Measurements from ENCODE around the gene SYS1.

Gene SYS1

DNA sequence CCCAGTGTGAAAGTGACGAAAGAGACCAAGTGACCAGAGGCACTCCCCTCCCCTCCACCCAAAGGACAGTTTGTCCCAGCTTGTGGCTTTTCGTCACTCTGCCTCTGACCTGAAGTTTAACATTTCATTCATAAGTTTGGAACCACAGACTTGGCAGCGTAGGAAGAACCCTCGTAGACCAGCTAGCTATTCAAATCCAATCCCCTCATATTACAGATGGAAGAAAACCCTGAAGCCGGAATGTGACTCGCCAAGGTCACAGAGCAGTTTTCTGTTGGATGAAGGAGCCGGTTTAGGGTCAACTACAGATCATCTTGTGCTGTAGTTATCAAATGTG lies 3.9 kb upstream of the SYS1 start:
- Histone ChIP-seq H3K4me2 (ENCODE audit: low read length) (no peak overlapping the region), H4K20me1 (ENCODE audit: control insufficient read depth, insufficient read depth, low read depth, low read length) (no peaks in the 10 kb centered on the region), H3K36me3 (ENCODE audit: control insufficient read depth, low read length) (0 out of 2 replicates have a peak, but pooled peaks cover 3% of the 10 kb centered on the region), H3K4me3 (ENCODE audit: low read length) (no peak overlapping the region), H3K9me3 (ENCODE audit: control insufficient read depth, insufficient read depth, low read length) (no peaks in the 10 kb centered on the region), H3K4me1 (ENCODE audit: control insufficient read depth, low read length) (peaks cover 30% of the 10 kb centered on the region), H3K27ac (ENCODE audit: low read depth, low read length) (no peak overlapping the region), H3K27me3 (ENCODE audit: control insufficient read depth, low read length) (no peaks in the 10 kb centered on the region; the same call in 1 of the 2 replicates), H3F3A (ENCODE audit: control insufficient read depth, insufficient read depth) (peaks cover 3% of the 10 kb centered on the region), H3K79me2 (ENCODE audit: control insufficient read depth, low read length) (peaks cover 8% of the 10 kb centered on the region), H3K9me2 (replicated peaks; ENCODE audit: control insufficient read depth, low read length) (no peaks in the 10 kb centered on the region)
- TF ChIP-seq EZH2phosphoT487 (IDR thresholded peaks at IDR 0.05; ENCODE audit: borderline replicate concordance, low read length), result no peak
- TF ChIP-seq, protein P1, sequence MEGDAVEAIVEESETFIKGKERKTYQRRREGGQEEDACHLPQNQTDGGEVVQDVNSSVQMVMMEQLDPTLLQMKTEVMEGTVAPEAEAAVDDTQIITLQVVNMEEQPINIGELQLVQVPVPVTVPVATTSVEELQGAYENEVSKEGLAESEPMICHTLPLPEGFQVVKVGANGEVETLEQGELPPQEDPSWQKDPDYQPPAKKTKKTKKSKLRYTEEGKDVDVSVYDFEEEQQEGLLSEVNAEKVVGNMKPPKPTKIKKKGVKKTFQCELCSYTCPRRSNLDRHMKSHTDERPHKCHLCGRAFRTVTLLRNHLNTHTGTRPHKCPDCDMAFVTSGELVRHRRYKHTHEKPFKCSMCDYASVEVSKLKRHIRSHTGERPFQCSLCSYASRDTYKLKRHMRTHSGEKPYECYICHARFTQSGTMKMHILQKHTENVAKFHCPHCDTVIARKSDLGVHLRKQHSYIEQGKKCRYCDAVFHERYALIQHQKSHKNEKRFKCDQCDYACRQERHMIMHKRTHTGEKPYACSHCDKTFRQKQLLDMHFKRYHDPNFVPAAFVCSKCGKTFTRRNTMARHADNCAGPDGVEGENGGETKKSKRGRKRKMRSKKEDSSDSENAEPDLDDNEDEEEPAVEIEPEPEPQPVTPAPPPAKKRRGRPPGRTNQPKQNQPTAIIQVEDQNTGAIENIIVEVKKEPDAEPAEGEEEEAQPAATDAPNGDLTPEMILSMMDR (IDR thresholded peaks at IDR 0.05; ENCODE audit: low read depth, low read length, poor library complexity, severe bottlenecking), result no peak

DNA sequence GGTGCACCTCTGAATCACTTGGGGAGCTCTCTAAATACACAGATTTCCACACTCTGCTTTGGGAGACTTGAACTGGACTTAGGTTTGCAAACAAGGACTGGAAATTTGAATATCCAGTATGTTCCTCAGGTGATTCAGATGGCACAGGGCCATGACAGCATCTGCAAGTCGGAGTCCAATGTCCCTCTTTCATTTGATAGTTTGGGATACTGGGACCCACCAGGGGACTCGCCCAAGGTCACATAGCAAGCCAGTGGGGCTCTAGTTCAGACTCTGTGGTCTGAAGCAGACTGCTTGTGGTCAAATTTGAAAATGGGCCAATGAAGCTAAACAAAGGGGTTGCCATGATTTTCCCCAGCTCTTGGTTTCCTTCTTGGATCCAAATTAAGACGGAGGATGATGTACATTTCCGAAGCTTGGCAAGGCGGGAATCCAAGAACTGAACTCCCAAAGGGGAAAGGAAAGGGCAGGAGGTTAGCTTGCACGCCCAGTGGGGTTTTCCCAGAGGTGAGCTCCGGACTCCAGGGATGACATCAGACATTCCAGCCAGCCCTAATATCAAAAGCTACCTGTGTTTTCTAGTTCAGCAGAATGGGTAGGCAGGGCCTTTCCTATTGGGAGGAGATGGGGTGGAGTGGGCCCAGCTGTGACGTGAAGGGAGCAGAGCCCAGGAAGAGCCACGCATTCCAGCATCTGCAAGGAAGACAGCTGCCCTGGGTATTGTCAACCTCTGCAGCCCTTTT lies 3.4 kb upstream of the SYS1 start:
- TF ChIP-seq, protein P1 (IDR thresholded peaks at IDR 0.05; ENCODE audit: low read depth, low read length, poor library complexity, severe bottlenecking), result no peak
- TF ChIP-seq EZH2phosphoT487 (IDR thresholded peaks at IDR 0.05; ENCODE audit: borderline replicate concordance, low read length), result no peak
- Histone ChIP-seq H3K9me2 (replicated peaks; ENCODE audit: control insufficient read depth, low read length) (no peaks in the 10 kb centered on the region), H3K27me3 (ENCODE audit: control insufficient read depth, low read length) (no peaks in the 10 kb centered on the region), H3K36me3 (ENCODE audit: control insufficient read depth, low read length) (0 out of 2 replicates have a peak, but pooled peaks cover 3% of the 10 kb centered on the region), H3K9me3 (ENCODE audit: control insufficient read depth, insufficient read depth, low read length) (no peaks in the 10 kb centered on the region), H3K27ac (ENCODE audit: low read depth, low read length) (no peak overlapping the region), H4K20me1 (ENCODE audit: control insufficient read depth, insufficient read depth, low read depth, low read length) (0 out of 2 replicates have a peak, but pooled peaks cover under 1% of the 10 kb centered on the region), H3K4me1 (ENCODE audit: control insufficient read depth, low read length) (peaks cover 34% of the 10 kb centered on the region), H3K4me2 (ENCODE audit: low read length) (no peak overlapping the region), H3K4me3 (ENCODE audit: low read length) (no peak overlapping the region), H3F3A (ENCODE audit: control insufficient read depth, insufficient read depth) (peaks cover 4% of the 10 kb centered on the region), H3K79me2 (ENCODE audit: control insufficient read depth, low read length) (peaks cover 11% of the 10 kb centered on the region)

DNA sequence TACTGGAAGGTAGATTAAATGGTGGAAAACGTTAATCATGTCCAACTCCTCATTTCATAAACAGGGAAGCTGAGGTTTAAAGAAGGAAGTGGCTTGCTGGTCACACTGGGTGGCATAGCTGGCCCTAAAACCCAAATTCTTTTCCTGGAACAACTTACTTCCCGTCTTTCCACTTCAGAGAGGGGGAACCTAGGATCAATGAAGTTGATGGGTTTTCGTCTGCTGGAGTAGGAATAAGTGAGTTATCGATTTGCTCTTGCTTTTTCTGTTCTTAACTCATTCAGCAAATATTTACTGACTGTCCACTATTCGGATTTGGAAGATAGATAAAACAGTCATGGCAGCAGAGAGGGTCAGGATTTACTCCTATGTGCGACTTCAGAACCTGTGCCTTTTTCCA lies 1.2 kb upstream of the SYS1 start:
- Histone ChIP-seq H3K4me3 (ENCODE audit: low read length) (no peak overlapping the region; the same call in 1 of the 2 replicates), H3K9me3 (ENCODE audit: control insufficient read depth, insufficient read depth, low read length) (no peaks in the 10 kb centered on the region), H4K20me1 (ENCODE audit: control insufficient read depth, insufficient read depth, low read depth, low read length) (0 out of 2 replicates have a peak, but pooled peaks cover 4% of the 10 kb centered on the region), H3F3A (ENCODE audit: control insufficient read depth, insufficient read depth) (peaks cover 4% of the 10 kb centered on the region), H3K27me3 (ENCODE audit: control insufficient read depth, low read length) (no peaks in the 10 kb centered on the region), H3K4me2 (ENCODE audit: low read length) (peak overlapping the region; percentile 11; the same call in 1 of the 2 replicates), H3K36me3 (ENCODE audit: control insufficient read depth, low read length) (peaks cover 23% of the 10 kb centered on the region), H3K4me1 (ENCODE audit: control insufficient read depth, low read length) (peaks cover 48% of the 10 kb centered on the region), H3K79me2 (ENCODE audit: control insufficient read depth, low read length) (peaks cover 25% of the 10 kb centered on the region), H3K27ac (ENCODE audit: low read depth, low read length) (no peak overlapping the region), H3K9me2 (replicated peaks; ENCODE audit: control insufficient read depth, low read length) (no peaks in the 10 kb centered on the region)
- TF ChIP-seq EZH2phosphoT487 (IDR thresholded peaks at IDR 0.05; ENCODE audit: borderline replicate concordance, low read length), result no peak
- TF ChIP-seq, protein P1 (IDR thresholded peaks at IDR 0.05; ENCODE audit: low read depth, low read length, poor library complexity, severe bottlenecking), result no peak
